Measurements from ENCODE around the gene PAM16. TPM values are rescaled to one million over a fixed set of nuclear protein-coding genes. Genes with fewer than 3 reads are reported as not detected.

The PAM16 gene
- total RNA-seq, 2 experiments from 2014 or later = 73.0 to 73.9 TPM

DNA sequence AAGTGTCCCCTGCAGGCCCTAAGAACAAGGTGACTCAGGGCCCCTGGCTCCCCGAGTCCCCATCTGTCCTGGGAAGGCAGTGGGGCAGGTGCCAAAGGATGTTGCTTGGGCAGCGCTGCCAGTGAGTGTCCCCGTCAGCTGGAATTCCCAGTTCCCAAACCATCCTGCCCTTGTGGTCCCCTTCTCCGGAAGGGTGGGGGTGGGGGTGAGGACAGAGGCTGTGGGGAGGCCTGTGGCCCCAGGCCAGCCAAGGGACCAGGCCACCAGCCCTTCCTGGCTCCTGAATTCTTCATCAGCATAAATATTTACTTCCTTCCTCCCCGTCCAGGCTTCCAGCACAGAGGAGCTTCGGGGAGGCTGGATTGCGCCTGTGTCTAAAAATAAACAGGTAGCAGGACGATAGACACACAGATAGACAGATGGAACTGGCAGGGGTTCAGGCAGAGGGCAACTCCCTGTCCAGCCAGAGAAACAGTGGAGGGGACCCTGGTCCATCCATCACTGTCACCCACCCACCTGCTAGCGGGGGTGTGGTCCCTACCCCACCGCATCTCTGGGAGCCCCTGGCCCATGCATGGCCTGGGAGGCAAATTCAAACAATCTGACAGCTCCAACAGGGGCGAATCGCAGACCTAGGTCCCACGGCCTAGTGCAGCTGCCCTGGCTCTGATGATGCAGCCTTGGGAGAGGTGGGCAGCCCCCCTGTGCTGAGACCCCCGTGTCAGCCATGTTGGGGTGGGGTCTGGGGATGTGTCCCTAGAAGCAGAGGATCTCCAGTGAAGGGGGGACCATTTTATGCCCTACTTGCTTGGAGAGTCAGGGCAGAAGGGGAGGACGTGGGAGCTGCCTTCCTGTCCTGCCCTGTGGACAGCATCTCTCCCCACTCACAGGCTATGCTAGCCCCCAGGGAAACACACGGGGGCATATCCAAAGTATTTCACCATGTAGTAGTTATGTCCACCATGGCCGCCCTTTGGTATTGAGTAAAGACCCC is 22.0 kb downstream of the PAM16 start:
- H3K4me1 Mint-ChIP-seq = peaks cover 4% of the 10 kb centered on the region
- no peak for DNase-seq
- no peaks in the 10 kb centered on the region for H3K36me3 Mint-ChIP-seq
- H3K27me3 Mint-ChIP-seq = no peaks in the 10 kb centered on the region
- H3K27ac Mint-ChIP-seq = no peak overlapping the region
- H3K4me3 Mint-ChIP-seq = no peak overlapping the region
- no peaks in the 10 kb centered on the region for H3K9me3 Mint-ChIP-seq

DNA sequence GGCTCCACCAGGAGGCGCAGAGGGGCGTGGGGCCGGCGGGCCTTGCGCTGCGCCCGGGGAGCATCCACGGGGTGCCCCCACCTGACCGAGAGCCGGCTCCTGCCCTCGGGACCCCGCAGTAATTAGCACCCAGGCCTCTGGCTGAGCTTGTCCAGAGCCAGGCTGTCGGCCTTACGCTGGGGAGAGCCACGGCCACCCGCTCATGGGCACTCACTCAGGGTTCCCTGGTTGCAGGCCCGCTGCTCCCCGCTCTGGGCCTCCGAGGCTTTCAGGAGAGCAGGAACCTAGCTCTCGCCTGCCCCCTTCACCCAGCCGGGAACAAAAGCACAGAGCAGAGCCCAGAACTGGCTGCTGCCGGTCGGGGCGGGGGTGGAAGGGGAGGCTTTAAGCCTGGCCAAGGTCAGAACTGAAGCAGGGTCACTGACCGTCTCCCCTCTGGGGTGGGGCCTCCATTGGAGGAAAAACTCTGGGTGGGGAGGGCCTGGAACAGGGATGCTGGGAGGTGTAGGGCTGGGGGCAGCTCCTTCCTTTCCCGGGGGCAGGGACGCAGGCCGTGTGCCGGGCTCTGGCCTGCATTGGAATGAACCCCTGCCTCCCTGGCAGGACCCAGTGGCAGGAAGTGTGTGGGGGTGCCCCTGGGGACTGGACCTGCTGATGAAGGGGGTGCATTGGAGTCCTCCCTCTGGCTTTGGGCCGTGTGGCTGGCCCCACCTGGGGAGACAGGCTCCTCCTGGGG is 22.9 kb downstream of the PAM16 start:
- Mint-ChIP-seq H3K4me1 (peaks cover 4% of the 10 kb centered on the region), H3K36me3 (no peaks in the 10 kb centered on the region), H3K4me3 (peak overlapping the region; percentile 47), H3K9me3 (no peaks in the 10 kb centered on the region), H3K27ac (no peak overlapping the region), H3K27me3 (no peaks in the 10 kb centered on the region)
- DNase-seq = peak; percentile 69

DNA sequence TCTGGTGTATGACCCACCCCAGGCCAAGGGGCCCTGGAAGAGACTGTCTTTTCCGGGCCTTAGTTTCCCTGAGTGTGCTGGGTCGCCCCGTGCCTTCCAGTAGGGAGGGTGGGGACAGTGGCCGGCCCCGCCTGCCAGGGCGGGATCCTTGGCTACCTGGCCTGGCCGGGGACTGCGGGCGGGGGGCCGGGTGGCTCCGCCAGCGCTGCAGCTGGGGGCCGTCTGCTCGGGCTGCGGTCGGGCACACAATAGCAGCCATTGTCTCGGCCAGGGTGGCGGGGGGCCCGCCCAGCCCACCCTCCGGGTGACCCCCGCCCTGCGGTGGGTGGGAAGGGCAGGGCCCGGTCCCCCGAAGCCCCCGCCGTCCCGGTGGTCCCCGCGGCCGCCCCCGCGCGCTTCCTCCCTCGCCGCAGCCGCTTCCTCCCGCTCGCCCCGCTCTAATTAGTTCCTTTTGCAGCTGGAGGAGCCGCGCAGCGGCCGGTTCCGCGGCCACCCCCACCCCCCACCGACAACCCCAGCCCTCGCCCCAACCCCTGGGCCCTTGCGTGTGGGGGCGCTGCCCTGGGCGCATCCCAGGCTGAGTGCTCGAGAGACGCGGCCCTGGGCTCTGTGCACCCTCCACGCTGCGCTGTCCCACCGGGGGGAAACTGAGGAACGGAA is 23.6 kb downstream of the PAM16 start:
- peaks cover 4% of the 10 kb centered on the region for H3K4me1 Mint-ChIP-seq
- H3K27me3 Mint-ChIP-seq = no peaks in the 10 kb centered on the region
- no peaks in the 10 kb centered on the region for H3K36me3 Mint-ChIP-seq
- peak overlapping the region; percentile 10 for H3K4me3 Mint-ChIP-seq
- no peaks in the 10 kb centered on the region for H3K9me3 Mint-ChIP-seq
- DNase-seq = no peak
- no peak overlapping the region for H3K27ac Mint-ChIP-seq

DNA sequence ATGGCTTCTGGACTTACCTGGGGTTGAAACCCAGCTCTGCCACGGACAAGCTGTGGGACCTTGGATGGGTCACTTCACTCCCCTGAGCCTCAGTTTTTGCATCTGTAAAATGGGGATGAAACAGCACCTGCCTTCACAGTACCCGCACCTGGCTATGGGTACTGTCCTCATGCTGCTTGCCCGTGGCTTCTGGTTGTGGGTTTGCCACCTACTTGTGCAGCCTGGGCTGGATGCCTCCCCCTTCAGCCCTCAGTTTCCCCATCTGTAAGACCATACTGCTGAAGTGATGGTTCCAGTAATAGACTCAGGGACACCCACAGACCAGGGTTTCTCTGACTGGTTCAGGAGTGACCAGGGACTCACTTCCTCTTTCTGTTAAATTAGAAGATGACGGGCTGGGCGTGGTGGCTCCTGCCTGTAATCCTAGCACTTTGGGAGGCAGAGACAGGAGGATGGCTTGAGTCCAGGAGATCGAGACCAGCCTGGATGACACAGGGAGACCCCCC is 25.8 kb downstream of the PAM16 start:
- DNase-seq = no peak
- Mint-ChIP-seq H3K27me3 (no peaks in the 10 kb centered on the region), H3K4me3 (no peak overlapping the region), H3K36me3 (no peaks in the 10 kb centered on the region), H3K4me1 (peaks cover 4% of the 10 kb centered on the region), H3K9me3 (no peaks in the 10 kb centered on the region), H3K27ac (no peak overlapping the region)

GRCh38 chr16:4324492-4325252 is 26.4 kb downstream of the PAM16 start:
- Mint-ChIP-seq H3K4me1 (peaks cover 1% of the 10 kb centered on the region), H3K4me3 (no peak overlapping the region), H3K36me3 (no peaks in the 10 kb centered on the region), H3K27me3 (no peaks in the 10 kb centered on the region), H3K9me3 (no peaks in the 10 kb centered on the region), H3K27ac (no peak overlapping the region)
- DNase-seq = no peak

GRCh38 chr16:4323845-4324488 is 27.2 kb downstream of the PAM16 start:
- H3K36me3 Mint-ChIP-seq = no peaks in the 10 kb centered on the region
- no peak overlapping the region for H3K27ac Mint-ChIP-seq
- H3K4me1 Mint-ChIP-seq = peaks cover 5% of the 10 kb centered on the region
- no peak for DNase-seq
- no peak overlapping the region for H3K4me3 Mint-ChIP-seq
- no peaks in the 10 kb centered on the region for H3K27me3 Mint-ChIP-seq
- no peaks in the 10 kb centered on the region for H3K9me3 Mint-ChIP-seq

GRCh38 chr16:4323071-4323844 is 27.9 kb downstream of the PAM16 start:
- peaks cover 6% of the 10 kb centered on the region for H3K4me1 Mint-ChIP-seq
- no peaks in the 10 kb centered on the region for H3K27me3 Mint-ChIP-seq
- no peaks in the 10 kb centered on the region for H3K36me3 Mint-ChIP-seq
- DNase-seq = no peak
- no peak overlapping the region for H3K4me3 Mint-ChIP-seq
- H3K27ac Mint-ChIP-seq = no peak overlapping the region
- no peaks in the 10 kb centered on the region for H3K9me3 Mint-ChIP-seq

DNA sequence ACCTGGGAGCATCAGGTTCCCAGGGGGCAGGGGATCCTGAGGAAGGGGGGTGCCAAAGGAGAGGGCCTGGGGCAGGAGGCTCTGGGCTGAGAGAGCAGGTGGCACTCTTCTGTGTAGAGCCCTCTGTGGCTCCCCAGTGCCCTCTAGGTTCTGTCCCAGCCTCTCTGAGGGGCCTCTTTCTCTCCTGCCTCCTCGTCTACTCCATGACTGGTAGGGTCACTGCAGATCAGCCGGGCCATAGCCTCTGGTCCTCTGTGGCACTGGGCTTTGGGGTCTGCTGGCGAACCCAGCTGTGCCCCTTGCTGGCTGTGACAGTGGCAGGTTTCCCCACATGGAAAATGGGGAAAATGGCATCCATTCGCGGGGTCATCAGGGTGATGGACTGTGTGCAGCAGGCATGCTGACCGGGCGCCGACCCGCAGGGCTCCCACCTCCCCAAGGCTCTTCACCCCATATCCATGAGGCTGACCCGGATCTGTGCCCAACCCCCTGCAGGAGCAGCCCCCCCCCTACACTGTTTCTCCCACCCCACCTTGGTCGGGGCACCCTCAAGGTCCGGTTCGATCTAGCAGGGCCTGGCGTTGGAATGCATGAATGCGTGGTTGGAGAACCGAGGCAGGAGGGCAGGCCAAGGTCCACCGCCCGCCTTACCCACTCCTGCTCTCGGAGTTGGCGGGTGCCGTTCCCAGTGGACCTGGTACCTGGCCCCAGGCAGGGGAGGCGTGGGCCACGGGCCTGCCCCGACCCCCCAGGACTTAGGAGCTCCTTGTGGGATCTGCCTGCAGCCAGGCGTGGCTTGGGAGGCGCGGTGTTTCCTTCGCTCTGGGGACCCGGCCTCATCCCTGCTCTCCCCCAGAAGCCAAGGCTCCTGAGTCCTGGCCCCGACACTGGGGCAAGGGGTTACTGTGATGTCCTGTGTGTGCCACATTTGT is 28.7 kb downstream of the PAM16 start:
- Mint-ChIP-seq H3K4me1 (peaks cover 6% of the 10 kb centered on the region), H3K27ac (no peak overlapping the region), H3K9me3 (no peaks in the 10 kb centered on the region), H3K4me3 (no peak overlapping the region), H3K36me3 (no peaks in the 10 kb centered on the region), H3K27me3 (peaks cover 6% of the 10 kb centered on the region)
- no peak for DNase-seq

DNA sequence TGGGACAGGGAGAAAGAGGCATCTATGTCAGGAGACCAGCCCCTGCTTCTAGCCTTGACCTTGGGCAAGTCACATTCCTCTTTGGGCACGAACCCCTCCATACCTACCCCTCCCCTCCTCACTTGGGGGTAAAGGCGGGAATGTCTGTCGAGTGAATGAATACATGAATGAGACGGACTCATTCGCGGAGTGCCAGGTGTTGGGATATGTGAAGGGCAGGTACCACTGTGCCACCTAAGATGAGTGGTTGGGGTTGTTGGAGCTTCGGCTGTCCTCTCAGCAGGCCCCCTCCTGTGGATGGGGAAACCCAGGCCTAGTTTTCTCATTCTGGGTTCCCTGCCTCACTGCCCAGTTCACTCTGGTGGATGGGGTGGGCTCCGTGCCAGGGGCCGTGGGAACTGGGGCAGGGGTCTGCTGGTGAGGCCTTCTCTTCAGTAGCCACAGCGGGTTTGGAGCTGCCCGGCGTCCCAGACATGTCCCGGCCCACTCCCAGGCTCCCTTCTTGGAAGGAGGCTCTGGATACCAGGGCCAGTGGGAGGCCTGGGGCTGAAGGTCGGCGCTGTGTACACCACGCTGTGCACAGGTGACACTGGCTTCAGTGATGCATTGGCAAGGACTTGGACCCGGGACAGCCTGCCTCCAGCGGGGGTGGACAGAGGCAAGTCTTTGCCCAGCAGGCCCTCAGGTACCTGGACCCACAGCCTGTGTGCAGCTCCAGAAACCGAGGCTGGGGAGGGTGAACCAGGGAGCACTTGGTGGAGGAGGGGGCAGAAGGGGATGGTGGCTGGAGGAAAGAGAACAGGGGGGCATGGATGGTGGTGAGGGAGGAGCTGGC is 29.6 kb downstream of the PAM16 start:
- H3K9me3 Mint-ChIP-seq = no peaks in the 10 kb centered on the region
- no peak overlapping the region for H3K4me3 Mint-ChIP-seq
- no peak overlapping the region for H3K27ac Mint-ChIP-seq
- no peak for DNase-seq
- peaks cover 6% of the 10 kb centered on the region for H3K4me1 Mint-ChIP-seq
- H3K27me3 Mint-ChIP-seq = peaks cover 8% of the 10 kb centered on the region
- H3K36me3 Mint-ChIP-seq = no peaks in the 10 kb centered on the region

GRCh38 chr16:4320571-4321137 is 30.5 kb downstream of the PAM16 start:
- peaks cover 8% of the 10 kb centered on the region for H3K27me3 Mint-ChIP-seq
- no peaks in the 10 kb centered on the region for H3K9me3 Mint-ChIP-seq
- no peak for DNase-seq
- H3K4me3 Mint-ChIP-seq = no peak overlapping the region
- H3K27ac Mint-ChIP-seq = no peak overlapping the region
- peaks cover 6% of the 10 kb centered on the region for H3K4me1 Mint-ChIP-seq
- no peaks in the 10 kb centered on the region for H3K36me3 Mint-ChIP-seq

DNA sequence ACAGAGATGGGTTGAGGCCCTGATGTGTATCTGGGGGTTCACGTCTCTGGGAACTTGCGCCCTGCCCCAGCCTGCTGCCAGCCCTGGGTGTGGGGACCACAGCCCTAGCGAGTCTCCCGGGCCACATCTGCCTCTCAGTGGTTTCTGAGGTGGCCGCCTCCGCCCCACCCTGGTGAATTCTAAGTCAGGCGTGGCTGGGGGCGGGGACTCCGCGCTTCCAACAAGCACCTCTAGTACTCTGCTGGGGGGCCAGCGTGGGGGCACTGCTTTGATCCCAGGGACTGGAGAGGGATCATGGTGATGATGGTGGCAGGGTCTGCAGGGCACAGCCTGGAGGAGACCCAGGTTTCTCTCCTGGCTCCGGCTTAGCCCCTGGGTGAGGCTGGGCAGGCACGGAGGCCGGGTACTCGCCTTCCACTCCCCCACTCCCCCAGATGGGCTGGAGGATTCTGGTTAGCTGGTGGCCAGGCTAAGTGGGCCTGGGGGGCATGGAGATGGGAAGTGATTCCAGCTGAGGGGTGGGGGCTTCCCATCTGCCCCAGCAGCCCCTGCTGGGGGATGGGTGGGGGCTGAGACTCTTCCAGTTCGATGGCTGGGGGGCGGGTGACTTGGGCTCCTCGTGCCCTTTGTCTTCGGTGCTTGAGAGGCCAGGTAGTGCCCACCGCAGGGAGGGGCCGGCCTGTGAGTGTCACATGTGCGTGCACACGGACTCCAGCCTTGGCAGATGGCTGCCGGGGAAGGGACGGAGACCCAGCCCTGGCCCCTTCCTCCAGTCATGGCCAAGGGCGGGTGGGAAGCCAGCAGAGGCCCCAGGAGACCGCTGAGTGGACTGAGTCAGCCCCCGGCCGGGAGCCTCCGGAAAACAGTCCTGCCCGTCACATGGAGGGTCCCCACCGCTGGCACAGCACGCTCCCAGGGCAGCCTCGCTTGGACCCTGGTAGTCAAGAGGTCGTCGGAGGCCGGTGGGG is 31.4 kb downstream of the PAM16 start:
- H3K27me3 Mint-ChIP-seq = peaks cover 12% of the 10 kb centered on the region
- H3K27ac Mint-ChIP-seq = no peak overlapping the region
- H3K4me1 Mint-ChIP-seq = peaks cover 8% of the 10 kb centered on the region
- H3K36me3 Mint-ChIP-seq = no peaks in the 10 kb centered on the region
- no peak overlapping the region for H3K4me3 Mint-ChIP-seq
- no peaks in the 10 kb centered on the region for H3K9me3 Mint-ChIP-seq
- DNase-seq = peak; percentile 72

Measured in activated naive CD8-positive, alpha-beta T cell treated with anti-CD3 and anti-CD28 coated beads for 36 hours (primary cell).